Kidney (tissue), 14 donors: Measurements from ENCODE around the gene OGA. TPM values are rescaled to one million over a fixed set of nuclear protein-coding genes. Genes with fewer than 3 reads are reported as not detected.

Source experiments
- DNase-seq, 5 donors: peaks; one replicate each; pipeline ENCODE4 v3.0.0-alpha.2; 2013 to 2020
- FAIRE-seq: peaks from 2 replicates; lab custom pipeline; 2012; peaks lifted over from hg19 to GRCh38; lab: Jason Lieb, UNC
- H3K27ac ChIP-seq, 2 donors: one replicate each; pipeline ENCODE4 v1.7.0; 2013; ENCODE audit warnings: low read depth in 2 of 2, low read length in 2 of 2, inconsistent platforms in 1 of 2
- H3K27me3 ChIP-seq: one replicate; pipeline ENCODE4 v1.7.1; 2013; ENCODE audit warnings: low read length, inconsistent platforms; ENCODE audit not compliant: control insufficient read depth, insufficient read depth
- H3K36me3 ChIP-seq, 3 donors: one replicate each; pipeline versions ENCODE4 v1.7.0 to v1.7.1; 2013; ENCODE audit warnings: low read length in 3 of 3, control low read depth in 1 of 3, inconsistent platforms in 1 of 3; ENCODE audit not compliant: insufficient read depth in 3 of 3, control insufficient read depth in 2 of 3
- H3K4me1 ChIP-seq, 3 donors: one replicate each; pipeline versions ENCODE4 v1.7.0 to v1.7.1; 2013; ENCODE audit warnings: low read length in 3 of 3, inconsistent platforms in 1 of 3, low read depth in 1 of 3; ENCODE audit not compliant: control insufficient read depth in 2 of 3, insufficient read depth in 2 of 3
- H3K4me3 ChIP-seq, 3 donors: one replicate each; pipeline versions ENCODE4 v1.7.0 to v1.8.1; 2013; ENCODE audit warnings: low read length in 3 of 3, control low read depth in 1 of 3, inconsistent platforms in 1 of 3
- H3K9ac ChIP-seq, 3 donors: one replicate each; pipeline versions ENCODE4 v1.7.0 to v1.7.1; 2013; ENCODE audit warnings: low read length in 3 of 3, control low read depth in 1 of 3, inconsistent platforms in 1 of 3
- H3K9me3 ChIP-seq, 3 donors: one replicate each; pipeline versions ENCODE4 v1.7.0 to v1.7.1; 2013; ENCODE audit warnings: low read length in 3 of 3, control low read depth in 1 of 3, inconsistent platforms in 1 of 3; ENCODE audit not compliant: control insufficient read depth in 2 of 3, insufficient read depth in 1 of 3
- intact Hi-C: fragments of 100-400 bp; cut with DNase I; formaldehyde crosslinking; loops from one replicate; pipeline ENCODE4 v1.11.1; 2022
- polyA plus RNA-seq: library from polyadenylated mRNA; stranded (reverse); fragments of 350-450 nt; fragmentation: Illumina TruSeq; extraction: RNeasy Lipid Tissue Mini Kit (QIAGEN cat#74804); gene quantifications from one replicate; pipeline ENCODE4 v1.2.3, GENCODE V29; 2014; ENCODE audit warnings: low read depth, low replicate concordance; ENCODE audit not compliant: insufficient read depth
- total RNA-seq: library from RNA; stranded (reverse); fragmentation: NEBNext Ultra II Directional; extraction: Animal tissue kit (Norgen Biotek cat#: 25700); gene quantifications from one replicate; pipeline ENCODE4 v1.2.1, GENCODE V29; 2021
- TF ChIP-seq, protein P1 (sequence below): IDR thresholded peaks from 3 replicates; pipeline ENCODE4 v1.5.1; 2012; ENCODE audit warnings: mild to moderate bottlenecking, moderate library complexity, borderline replicate concordance; ENCODE audit not compliant: insufficient read depth; ENCODE audit errors: extremely low read depth
- donor health status: control.
- donor health status: control.
- donor health status: control.
- donor health status: control.
- donor health status: control.
- donor health status: DM: yes; HTN: yes; CAD: no.
- donor health status: Normal renal cell carcinoma (clear cell type).

OGA gene
- total and polyA plus RNA-seq, 2 donors from 2014 or later, result 33.4 to 146 TPM

GRCh38 chr10:101758858-101759257 is 59.4 kb downstream of the OGA start:
- peaks cover 3% of the 10 kb centered on the region for H3K27me3 ChIP-seq
- H3K4me3 ChIP-seq, result no peak overlapping the region
- no peak for FAIRE-seq
- no peaks in the 10 kb centered on the region for H3K9me3 ChIP-seq
- no peaks in the 10 kb centered on the region for H3K36me3 ChIP-seq
- no peak for DNase-seq
- no peak overlapping the region for H3K9ac ChIP-seq
- intact Hi-C loops, result no loop called here
- TF ChIP-seq, protein P1, sequence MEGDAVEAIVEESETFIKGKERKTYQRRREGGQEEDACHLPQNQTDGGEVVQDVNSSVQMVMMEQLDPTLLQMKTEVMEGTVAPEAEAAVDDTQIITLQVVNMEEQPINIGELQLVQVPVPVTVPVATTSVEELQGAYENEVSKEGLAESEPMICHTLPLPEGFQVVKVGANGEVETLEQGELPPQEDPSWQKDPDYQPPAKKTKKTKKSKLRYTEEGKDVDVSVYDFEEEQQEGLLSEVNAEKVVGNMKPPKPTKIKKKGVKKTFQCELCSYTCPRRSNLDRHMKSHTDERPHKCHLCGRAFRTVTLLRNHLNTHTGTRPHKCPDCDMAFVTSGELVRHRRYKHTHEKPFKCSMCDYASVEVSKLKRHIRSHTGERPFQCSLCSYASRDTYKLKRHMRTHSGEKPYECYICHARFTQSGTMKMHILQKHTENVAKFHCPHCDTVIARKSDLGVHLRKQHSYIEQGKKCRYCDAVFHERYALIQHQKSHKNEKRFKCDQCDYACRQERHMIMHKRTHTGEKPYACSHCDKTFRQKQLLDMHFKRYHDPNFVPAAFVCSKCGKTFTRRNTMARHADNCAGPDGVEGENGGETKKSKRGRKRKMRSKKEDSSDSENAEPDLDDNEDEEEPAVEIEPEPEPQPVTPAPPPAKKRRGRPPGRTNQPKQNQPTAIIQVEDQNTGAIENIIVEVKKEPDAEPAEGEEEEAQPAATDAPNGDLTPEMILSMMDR, result no peak
- H3K27ac ChIP-seq, result no peak overlapping the region
- no peaks in the 10 kb centered on the region for H3K4me1 ChIP-seq

DNA sequence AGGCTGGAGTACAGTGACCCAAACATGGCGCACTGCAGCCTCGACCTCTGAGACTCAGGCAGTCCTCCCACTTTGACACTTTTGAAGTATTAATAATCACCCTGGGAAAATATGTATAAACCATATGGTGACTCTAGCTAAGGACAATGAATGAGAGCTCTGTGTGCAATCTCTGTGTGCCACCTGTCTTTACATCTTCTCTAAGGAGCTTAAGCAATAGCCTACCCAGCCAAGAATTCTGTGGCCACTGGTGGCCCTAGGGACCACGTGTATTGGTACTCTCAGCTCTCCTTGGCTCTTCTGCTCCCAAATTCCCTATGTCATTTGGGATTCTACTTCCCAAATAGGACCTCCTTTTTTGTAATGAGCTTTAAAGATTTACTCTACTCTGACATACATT is 66.0 kb downstream of the OGA start:
- FAIRE-seq, result no peak
- no peaks in the 10 kb centered on the region for H3K27me3 ChIP-seq

GRCh38 chr10:101749047-101750016 is 68.9 kb downstream of the OGA start:
- H3K9me3 ChIP-seq, result no peaks in the 10 kb centered on the region

More for the DNA sequence above, 66.0 kb downstream of the OGA start:
- no peak for DNase-seq
- Histone ChIP-seq H3K9me3 (no peaks in the 10 kb centered on the region), H3K36me3 (no peaks in the 10 kb centered on the region), H3K27ac (no peak overlapping the region), H3K4me3 (no peak overlapping the region), H3K4me1 (peaks cover 0 to 6% (median 0%) of the 10 kb centered on the region in 3 donors), H3K9ac (no peak overlapping the region)
- intact Hi-C loops, result no loop called here
- TF ChIP-seq, protein P1, result no peak

More at GRCh38 chr10:101749047-101750016, 68.9 kb downstream of the OGA start:
- peaks cover 0 to 6% (median 0%) of the 10 kb centered on the region in 3 donors for H3K4me1 ChIP-seq
- TF ChIP-seq, protein P1, result no peak
- intact Hi-C loops, result no loop called here
- DNase-seq, result peak in 1 of 5 donors; percentile 27
- no peak overlapping the region for H3K4me3 ChIP-seq
- H3K27ac ChIP-seq, result no peak overlapping the region
- H3K36me3 ChIP-seq, result no peaks in the 10 kb centered on the region
- H3K9ac ChIP-seq, result no peak overlapping the region
- FAIRE-seq, result no peak
- no peaks in the 10 kb centered on the region for H3K27me3 ChIP-seq
